ENCODE measurements around the gene DDX49. TPM values are rescaled to one million over a fixed set of nuclear protein-coding genes. Genes with fewer than 3 reads are reported as not detected.

The DDX49 gene
- total RNA-seq, 1 donor from 2014 or later: 63.4 TPM

DNA sequence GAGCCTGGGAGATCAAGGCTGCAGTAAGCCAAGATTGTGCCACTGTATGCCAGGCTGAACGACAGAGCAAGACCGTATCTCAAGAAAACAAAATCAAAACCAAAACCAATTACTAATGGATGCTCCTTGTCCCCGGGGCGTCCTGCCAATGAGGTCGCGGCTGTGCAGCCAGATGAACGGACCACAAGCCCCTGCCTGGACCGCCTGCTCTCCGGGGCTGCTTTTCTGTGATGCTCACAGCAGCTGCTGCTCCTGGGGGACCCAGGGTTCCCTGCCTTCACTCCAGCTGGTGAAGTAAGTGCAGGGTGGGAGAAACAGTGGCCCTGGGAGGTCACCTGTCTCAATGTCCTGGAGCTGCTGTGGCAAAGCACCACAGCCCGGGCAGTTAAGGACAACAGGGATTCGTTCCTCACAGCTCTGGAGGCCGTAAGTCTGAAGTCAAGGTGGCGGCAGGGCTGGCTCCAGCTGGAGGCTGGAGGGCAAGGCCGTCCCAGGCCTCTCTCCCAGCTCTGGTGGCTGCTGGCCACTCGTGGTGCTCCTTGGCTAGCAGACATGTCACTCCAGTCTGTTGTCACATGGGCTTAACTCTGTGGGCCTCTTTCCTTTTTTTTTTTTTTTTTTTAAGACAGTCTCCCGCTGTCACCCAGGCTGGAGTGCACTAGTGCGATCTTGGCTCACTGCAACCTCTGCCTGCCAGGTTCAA, 10.4 kb upstream of the DDX49 start:
- intact Hi-C loops (cut with micrococcal nuclease): no loop called here

DNA sequence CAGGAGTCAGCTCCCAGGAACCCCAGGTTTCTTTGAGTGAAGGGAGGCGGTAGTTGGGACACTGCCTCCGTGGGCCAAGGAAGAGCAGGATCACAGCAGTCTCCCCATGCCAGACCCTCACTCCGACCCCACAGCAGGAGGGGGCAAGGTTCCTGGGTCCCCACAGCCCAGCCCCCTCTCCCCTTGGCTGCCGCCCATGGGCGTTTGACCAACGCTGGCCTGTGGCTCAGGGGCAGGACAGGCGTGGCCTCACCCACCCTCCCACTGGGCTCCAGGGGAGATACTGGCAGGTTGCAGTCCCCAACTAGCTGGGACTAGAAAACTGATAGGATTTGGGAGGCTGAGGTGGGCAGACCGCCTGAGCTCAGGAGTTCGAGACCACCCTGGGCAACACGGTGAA, 9.5 kb upstream of the DDX49 start:
- intact Hi-C loops (cut with micrococcal nuclease): no loop called here

DNA sequence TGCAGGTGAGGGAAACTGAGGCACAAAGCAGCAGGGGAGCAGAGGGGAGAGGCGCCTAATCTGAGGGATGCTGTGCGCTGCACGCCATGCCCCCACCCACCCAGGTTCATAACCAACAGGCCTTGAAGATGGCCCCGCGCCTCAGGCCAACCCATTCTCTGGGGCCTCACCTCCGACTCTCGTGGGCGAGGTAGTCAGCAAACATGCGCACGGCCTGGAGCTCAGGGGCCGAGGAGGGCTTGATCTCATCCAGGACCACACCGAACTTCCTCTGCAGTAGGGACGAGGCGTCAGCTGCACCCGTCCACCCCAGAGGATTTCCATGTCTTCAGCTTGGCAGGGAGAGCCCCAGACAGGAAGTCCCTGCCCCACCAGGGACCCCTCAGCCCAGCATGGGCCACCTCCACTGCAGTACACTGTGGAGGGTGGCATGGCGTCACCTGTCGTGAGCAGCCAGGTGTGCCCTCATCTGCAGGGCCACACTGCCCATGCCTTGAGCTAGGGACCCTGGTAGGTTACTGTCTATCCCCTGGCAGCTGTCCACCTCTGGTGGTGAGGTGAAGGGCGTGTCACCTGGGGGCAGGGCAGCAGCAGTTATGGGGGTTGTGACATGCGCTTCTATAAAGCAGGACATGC, 8.6 kb upstream of the DDX49 start:
- intact Hi-C loops (cut with micrococcal nuclease): no loop called here

DNA sequence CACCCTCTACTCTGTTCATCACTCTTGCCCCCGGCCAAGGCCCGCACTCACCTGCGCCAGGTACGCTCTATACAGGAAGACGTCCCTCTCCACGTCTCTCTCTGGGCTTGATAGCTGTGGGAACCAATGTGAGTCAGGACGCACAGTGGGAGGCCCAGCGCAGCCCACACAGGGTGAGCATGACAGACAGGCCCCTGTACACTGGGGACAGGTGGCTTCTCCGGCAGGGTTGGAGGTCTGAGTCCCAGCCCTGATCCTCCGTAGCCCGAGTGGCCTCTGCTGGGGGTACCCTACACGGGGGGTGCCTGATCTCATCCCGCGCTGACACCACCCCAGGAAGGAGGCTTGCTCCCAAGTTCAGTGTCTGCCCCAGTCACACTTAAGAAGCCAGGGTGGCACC, 6.6 kb upstream of the DDX49 start:
- intact Hi-C loops (cut with micrococcal nuclease): no loop called here

DNA sequence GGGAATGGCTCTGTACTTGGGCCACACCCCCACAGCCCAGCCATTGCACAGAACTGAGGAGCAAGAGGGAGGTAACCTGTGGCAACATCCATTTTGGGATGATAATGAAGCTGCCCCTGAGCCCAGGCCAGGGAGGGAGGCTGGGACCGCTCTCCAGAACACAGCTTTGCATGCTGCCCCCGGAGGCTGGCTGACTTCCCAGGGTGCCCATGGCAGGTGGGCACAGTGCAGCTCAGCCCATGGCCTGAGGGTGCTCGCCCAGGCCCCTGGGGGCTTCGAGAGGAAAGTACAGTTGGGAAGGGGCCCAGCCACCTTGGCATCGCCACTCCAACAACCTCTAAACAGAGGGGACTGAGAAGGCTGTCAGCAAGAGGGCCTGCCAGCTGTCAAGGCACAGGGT, 6.0 kb upstream of the DDX49 start:
- intact Hi-C loops (cut with micrococcal nuclease): no loop called here

DNA sequence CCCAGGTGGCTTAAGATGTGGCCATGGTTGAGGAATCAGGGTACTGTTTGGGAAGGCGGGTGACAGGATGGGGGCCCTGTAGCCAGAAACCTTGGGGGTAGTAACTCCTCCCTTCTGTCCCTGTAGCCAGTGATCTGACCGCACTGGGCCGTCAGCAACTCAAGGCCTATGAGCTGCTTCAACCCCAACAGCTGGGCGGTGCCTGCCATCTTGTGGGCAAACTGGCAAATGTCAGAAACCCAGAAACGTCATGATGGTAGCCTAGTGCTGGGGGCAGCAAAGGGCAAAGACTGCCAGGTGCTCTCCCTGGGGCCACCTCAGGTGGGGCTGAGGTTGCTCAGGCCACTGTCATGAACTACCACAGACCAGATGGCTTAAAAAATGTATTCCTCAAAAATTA, 3.9 kb upstream of the DDX49 start:
- intact Hi-C loops (cut with micrococcal nuclease): loop anchor here (5.0 kb wide), 2 partner anchors 222 to 277 kb away; partner anchors contain the start of genes BORCS8, RFXANK and TMEM161A

DNA sequence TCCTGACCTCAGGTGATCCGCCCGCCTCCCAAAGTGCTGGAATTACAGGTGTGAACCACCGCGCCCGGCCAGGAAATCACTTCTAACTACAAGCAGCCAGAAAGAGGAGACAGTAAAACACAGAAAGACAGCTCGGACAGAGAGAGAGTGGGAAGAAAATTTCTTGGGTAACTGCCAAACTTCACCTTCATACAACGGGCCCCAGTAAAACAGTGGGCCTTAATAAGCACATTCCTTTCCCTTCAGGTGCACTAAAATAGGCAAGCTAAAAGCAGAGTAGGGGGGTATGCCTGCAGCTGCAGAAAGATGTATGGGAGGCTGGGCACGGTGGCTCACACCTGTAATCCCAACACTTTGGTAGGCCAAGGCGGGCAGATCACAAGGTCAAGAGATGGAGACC, 1.9 kb upstream of the DDX49 start:
- intact Hi-C loops (cut with micrococcal nuclease): loop anchor here (5.0 kb wide), 2 partner anchors 220 to 275 kb away; partner anchors contain the start of genes BORCS8, RFXANK and TMEM161A

DNA sequence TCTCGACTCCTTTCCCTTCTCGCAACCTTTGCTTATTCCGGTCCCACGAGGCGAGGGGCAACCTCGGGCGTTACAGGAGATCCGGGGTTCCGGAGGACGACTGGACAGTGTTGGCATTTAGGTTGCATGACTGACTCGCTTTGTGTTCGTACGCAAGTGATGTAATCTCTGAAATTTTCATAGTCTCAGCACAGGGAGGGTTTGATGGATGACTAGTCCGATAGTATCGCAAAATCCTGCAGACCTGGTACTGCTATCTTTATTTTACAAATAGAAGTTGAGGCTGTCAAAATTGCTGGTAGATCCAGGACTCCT, 342 bp downstream of the DDX49 start:
- intact Hi-C loops (cut with micrococcal nuclease): loop anchor here (1.0 to 5.0 kb wide), 7 partner anchors 89 to 398 kb away; partner anchors contain the start of genes BORCS8, ELL, RFXANK and TMEM161A

DNA sequence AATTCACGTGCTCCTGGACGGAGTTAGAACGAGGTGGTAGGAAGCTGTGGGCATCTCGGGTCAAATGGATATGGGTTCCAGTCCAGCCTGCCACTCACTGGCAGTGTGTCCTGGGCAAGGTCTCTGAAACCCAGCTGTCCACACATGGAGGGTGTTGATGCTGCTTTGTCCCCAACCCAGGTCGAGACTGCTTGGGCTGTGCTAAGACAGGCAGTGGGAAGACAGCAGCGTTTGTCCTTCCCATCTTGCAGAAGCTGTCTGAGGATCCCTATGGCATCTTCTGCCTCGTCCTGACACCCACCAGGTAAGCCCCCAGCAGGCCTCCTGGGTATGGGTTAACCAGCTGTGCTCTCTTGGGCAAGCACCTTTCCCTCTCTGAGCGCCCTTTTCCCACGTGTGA, 885 bp downstream of the DDX49 start:
- intact Hi-C loops (cut with micrococcal nuclease): no loop called here

DNA sequence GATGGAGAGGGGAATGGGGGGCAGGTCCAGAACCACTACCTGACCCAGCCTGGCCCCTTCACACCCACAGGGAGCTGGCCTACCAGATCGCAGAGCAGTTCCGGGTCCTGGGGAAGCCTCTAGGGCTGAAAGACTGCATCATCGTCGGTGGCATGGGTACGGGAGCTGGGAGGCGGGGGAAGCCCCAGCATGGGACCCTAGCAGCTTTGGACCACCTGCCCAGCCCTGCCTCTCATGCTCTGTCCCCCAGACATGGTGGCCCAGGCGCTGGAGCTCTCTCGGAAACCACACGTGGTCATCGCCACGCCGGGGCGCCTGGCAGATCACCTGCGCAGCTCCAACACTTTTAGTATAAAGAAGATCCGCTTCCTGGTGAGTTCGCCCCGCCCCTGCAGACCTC, 2.1 kb downstream of the DDX49 start:
- intact Hi-C loops (cut with micrococcal nuclease): no loop called here

DNA sequence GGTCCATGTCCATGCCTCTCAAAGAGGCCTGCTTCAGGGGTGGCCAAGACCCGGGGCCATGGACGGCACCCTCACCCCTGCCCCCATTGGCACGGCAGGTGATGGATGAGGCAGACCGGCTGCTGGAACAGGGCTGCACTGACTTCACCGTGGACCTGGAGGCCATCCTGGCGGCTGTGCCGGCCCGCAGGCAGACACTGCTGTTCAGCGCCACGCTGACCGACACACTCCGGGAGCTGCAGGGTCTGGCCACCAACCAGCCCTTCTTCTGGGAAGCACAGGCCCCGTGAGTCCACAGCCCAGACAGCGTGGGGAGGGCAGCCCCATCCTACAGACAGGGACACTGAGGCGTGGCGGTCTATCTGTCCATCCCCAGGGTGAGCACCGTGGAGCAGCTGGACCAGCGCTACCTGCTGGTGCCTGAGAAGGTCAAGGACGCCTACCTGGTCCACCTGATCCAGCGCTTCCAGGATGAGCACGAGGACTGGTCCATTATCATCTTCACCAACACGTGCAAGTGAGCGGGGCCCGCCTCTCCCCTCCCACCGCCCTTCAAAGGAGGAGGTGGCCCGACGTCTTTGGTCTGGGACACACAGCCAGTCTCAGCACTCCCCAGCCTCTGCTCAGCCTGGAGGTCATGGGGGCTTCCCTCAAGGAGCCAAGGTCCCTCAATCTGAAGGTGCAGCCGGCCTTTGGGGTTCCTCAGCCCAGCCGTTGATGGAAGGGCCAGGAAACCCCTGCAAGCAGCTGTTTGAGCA, 2.9 kb downstream of the DDX49 start:
- intact Hi-C loops (cut with micrococcal nuclease): no loop called here

DNA sequence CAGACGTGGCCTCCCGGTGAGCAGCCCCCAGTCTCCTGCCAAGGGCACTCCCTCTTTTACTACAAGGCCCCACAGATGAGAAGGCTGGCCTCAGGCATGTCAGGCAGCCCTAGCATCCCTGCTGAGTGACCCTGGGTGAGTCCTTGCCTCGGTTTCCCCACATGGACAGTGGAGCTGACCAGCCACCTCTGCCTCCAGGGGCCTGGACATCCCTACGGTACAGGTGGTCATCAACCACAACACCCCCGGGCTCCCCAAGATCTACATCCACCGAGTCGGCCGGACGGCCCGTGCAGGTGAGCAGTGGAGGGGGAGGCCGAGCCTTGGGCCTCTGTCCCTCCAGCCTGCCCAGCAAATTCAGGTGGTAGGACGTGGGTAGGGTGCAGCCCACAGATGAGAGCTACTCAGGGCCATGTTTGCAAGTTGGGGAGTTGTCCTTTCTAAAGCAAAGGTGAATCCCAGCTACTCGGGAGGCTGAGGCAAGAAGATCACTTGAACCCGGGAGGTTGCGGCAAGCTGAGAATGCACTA, 5.2 kb downstream of the DDX49 start:
- intact Hi-C loops (cut with micrococcal nuclease): no loop called here

DNA sequence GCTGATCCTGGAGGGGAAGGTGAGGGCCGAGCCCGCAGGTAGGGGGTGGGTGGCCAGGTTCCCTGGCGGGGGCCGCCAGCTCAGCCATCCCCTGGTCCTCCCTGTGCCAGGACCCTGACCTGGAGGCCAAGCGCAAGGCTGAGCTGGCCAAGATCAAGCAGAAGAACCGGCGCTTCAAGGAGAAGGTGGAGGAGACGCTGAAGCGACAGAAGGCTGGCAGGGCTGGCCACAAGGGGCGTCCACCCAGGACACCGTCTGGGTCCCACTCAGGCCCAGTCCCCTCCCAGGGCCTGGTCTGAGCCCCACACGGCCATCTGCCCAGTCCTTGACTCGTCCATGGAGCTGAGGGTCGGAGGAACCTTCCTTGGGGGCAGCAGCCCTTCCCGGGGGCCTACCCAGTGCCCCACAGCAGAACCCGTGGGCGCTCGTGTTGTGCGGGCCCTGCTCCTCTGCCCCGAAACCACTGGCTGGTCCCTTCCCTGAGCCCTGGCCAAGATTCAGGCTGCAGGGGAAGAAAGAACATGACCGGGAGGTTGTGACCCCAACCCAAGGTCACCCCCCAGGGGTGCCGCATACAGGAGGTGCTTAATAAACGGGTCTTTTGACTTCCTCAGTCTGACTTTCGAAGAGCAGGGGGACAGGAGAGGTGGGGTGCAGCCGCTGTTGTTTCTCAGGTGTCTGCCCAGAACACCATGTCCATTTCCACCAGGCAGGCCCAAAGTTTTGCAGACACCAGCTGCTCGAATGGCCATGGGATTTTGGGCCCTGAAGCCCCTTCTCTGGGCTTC, 8.7 kb downstream of the DDX49 start:
- intact Hi-C loops (cut with micrococcal nuclease): no loop called here

DNA sequence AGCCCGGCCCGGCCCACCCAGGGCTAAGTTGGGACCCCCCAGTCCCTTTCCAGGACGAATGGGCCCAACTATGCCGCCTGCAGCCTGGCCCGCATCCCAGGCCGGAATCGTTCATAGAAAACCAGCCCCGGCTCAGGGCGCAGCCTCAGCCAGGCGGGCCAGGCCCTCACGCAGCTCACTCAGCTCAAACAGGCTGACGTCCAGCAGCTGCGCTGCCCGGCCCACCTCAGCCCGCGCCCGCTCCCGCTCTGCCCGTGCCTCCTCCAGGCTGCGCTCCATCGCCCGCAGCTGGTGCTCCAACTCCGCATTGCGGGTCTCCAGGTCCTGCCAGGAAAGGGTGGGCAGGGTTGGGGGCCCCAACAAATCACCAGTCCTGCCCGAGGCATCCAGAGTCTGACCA, 9.8 kb downstream of the DDX49 start:
- intact Hi-C loops (cut with micrococcal nuclease): no loop called here

DNA sequence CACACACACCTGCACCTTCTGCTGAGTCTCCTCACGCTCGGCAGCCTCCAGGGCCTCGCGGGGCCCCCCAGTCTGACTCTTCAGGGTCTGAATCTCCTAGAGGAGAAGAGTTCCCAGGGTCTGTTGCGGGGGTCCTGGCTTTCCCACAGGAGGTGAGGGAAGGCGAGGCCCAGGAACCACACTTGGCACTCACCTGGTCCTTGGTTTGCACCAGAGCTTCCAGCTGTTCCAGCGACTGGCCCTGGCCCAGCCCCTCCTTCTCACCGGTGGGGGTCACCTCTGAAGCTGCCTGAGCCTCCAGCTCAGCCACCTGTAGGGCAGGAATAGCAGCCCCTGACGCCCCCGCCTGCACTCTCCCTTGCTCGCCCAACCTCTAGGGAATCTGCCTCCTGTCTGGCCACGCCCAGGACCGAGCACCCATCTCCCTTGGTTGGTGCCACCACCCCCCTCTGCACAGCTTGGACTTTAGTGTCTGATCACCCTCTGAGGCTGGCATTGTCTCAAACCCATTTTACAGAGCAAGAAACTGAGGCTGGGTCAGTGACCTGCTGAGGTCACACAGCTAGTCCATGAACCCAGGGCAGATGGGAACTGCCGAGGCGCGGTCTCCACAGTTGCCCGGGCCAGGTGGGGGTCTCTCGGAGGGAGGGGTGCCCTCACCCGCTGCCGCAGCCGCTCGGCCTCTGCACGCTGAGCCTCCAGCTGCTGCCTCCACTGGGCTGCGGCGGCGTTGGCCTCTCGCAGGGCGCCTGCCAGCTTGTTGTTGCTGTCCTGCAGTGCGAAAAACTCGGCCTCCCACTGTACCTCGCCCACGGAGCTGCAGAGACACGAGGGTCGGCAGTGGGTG, 12.0 kb downstream of the DDX49 start:
- intact Hi-C loops (cut with micrococcal nuclease): no loop called here

DNA sequence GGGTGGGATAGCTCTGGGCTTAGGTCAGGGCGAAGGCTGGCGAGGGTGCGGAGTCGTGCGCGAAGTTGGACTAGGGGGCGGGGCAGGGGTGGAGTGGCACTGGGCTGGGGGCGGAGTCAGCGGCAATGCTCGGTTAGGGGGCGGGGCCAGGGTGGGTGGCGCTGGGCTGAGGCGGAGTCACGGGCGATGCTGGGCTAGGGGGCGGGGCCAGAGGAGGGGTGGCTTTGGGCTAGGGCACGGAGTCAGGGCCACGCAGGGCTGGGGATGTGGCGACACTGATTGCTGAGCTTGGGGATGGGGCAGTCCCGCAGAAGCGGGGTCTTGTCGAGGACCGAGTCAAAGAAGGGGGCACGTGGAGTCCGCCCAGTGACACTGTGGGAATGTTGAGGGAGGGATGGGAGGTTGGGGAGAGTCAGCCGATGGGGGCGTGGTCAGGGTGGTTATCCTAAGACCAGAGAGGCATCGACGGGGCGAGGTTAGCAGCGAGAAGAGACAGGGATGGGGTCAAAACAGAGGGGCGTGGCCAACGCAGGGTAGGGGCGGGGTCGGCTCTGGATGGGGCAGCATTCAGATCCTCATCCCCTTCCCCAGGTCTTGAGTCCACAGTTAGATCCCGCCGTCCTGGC, 12.8 kb downstream of the DDX49 start:
- intact Hi-C loops (cut with micrococcal nuclease): no loop called here

DNA sequence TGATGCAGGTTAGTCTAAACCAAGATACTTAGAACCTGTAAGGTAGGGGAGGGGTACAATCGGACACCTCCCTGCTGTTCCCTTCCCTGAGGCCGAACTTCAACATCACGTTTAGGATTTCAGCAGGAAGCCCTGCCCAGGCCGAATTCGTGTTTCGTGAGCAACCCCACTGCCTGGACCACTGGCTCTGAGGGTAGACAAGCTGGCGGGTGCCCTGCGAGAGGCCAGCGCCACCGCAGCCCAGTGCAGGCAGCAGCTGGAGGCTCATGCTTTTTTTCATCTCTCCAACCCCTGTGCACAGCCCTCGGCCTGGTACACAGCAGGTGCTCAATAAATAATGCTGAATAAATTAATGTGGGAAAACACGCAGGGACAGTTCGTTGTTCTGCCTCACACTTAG, 13.8 kb downstream of the DDX49 start:
- intact Hi-C loops (cut with micrococcal nuclease): no loop called here

DNA sequence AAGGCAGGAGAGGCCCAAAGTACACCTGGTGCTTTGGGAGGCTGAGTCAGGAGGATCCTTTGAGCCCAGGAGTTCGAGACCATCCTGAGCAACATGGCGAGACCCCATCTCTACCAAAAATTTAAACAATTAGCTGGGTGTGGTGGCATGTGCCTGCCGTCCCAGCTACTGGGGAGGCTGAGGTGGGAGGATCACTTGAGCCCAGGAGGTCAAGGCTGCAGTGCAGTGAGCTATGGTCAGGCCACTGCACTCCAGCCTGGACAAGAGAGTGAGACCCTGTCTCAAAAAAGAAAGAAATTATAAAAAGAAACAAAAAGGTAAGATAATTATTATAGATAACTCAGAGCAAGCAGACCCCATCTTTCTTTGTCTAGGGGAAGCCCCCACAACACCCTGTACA, 19.6 kb downstream of the DDX49 start:
- intact Hi-C loops (cut with micrococcal nuclease): no loop called here

DNA sequence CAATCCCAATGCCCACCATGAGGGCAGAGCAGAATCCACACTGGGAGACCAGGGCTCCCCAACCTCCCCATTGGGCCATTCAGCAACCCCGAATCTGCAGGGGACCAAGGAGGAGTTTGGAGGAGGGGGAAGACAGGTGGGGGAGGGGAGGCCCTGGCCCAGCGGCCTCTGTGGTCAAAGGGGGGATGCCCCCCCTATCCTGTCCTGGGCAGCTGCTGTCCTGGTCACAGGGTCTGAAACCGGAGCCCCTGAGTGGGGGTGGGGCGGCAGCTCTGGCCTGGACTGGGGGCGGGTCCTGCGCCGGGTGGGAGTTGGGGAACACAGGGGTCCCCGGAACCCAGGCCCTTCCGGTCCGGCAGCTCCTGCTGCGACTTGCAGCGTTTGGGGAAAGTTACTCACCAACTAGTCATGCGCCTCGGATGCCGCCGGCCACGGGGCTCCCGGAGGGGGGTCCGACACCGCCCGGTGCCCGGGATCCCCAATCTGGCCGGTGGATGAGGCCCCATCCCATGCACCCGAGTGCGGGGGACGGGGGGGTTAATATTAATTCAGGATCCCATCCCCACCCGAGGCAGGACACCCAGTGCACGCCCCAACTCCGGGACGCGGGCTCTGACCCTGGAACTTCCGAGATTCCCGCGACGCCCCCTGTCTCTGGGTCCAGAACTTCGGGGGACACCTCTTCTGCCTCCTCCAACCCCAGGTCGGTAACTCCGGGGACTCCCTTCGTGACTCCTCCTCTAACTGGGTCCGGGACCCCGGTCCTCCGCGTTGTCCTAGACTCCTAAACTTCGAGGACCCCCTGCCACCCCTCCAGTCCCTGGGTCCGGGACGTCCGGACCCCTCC, 20.6 kb downstream of the DDX49 start:
- intact Hi-C loops (cut with micrococcal nuclease): no loop called here

Measured in T-helper 2 cell treated with Interferon-gamma antibody and Interleukin-4, amounts not matched to agents 100 ng/mL and 5 ng/mL, for 36 hours (primary cell).